Measurements from ENCODE around the gene EFHC2. TPM values are rescaled to one million over a fixed set of nuclear protein-coding genes. Genes with fewer than 3 reads are reported as not detected.

EFHC2 gene
- polyA plus RNA-seq, 1 donor from 2014 or later: 0.22 TPM

DNA sequence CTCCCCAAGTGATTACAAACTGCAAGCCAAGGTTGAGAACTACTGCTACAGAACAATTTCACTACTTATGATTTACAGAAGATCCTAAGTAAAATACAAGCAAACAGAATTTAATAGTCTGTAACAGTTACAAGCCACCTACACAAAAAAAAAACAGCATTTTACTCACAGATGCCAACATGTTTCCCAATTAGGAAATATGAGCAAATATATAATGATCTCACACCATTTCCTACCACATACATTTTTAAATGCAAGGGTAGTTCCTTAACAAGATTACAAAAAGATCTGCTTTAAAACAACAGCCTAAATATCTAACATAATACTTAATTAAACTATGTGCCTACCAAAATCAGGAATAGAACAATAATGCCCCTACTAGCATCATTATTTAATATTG lies 63.4 kb downstream of the EFHC2 start:
- Histone ChIP-seq H3K79me2 (replicated peaks; ENCODE audit: insufficient read depth, low read length) (no peaks in the 10 kb centered on the region), H4K20me1 (ENCODE audit: insufficient read depth) (no peaks in the 10 kb centered on the region), H3F3A (ENCODE audit: insufficient read depth, low read length, poor library complexity, severe bottlenecking) (no peaks in the 10 kb centered on the region), H3K27ac (ENCODE audit: low read length) (no peak overlapping the region), H3K9me3 (ENCODE audit: low read length) (no peaks in the 10 kb centered on the region), H2AFZ (ENCODE audit: low read depth, low read length) (no peak overlapping the region), H3K9ac (ENCODE audit: low read length) (no peak overlapping the region), H3K4me2 (ENCODE audit: low read length) (no peak overlapping the region), H3K9me2 (ENCODE audit: insufficient read depth, low read length) (no peaks in the 10 kb centered on the region), H3K36me3 (ENCODE audit: insufficient read depth, low read length) (no peaks in the 10 kb centered on the region), H3K27me3 (ENCODE audit: insufficient read depth, low read depth, low read length) (no peaks in the 10 kb centered on the region), H3K4me3 (ENCODE audit: low read length) (no peak overlapping the region)
- TF ChIP-seq, protein P1, sequence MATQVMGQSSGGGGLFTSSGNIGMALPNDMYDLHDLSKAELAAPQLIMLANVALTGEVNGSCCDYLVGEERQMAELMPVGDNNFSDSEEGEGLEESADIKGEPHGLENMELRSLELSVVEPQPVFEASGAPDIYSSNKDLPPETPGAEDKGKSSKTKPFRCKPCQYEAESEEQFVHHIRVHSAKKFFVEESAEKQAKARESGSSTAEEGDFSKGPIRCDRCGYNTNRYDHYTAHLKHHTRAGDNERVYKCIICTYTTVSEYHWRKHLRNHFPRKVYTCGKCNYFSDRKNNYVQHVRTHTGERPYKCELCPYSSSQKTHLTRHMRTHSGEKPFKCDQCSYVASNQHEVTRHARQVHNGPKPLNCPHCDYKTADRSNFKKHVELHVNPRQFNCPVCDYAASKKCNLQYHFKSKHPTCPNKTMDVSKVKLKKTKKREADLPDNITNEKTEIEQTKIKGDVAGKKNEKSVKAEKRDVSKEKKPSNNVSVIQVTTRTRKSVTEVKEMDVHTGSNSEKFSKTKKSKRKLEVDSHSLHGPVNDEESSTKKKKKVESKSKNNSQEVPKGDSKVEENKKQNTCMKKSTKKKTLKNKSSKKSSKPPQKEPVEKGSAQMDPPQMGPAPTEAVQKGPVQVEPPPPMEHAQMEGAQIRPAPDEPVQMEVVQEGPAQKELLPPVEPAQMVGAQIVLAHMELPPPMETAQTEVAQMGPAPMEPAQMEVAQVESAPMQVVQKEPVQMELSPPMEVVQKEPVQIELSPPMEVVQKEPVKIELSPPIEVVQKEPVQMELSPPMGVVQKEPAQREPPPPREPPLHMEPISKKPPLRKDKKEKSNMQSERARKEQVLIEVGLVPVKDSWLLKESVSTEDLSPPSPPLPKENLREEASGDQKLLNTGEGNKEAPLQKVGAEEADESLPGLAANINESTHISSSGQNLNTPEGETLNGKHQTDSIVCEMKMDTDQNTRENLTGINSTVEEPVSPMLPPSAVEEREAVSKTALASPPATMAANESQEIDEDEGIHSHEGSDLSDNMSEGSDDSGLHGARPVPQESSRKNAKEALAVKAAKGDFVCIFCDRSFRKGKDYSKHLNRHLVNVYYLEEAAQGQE (IDR thresholded peaks at IDR 0.05; ENCODE audit: borderline replicate concordance): no peak
- TF ChIP-seq EZH2 (IDR thresholded peaks at IDR 0.05; ENCODE audit: borderline replicate concordance, insufficient read depth, low read length, poor library complexity, severe bottlenecking) (no peak), RAD21 (conservative IDR thresholded peaks at IDR 0.05) (no peak), EP300 (conservative IDR thresholded peaks at IDR 0.05; ENCODE audit: poor library complexity, severe bottlenecking) (no peak), TAF1 (IDR thresholded peaks at IDR 0.05; ENCODE audit: low read depth) (no peak), SMC3 (conservative IDR thresholded peaks at IDR 0.05; ENCODE audit: poor library complexity) (no peak), MXI1 (conservative IDR thresholded peaks at IDR 0.05; ENCODE audit: poor library complexity, severe bottlenecking) (no peak), POLR2AphosphoS5 (IDR thresholded peaks at IDR 0.05) (no peak)
- TF ChIP-seq, protein P2, sequence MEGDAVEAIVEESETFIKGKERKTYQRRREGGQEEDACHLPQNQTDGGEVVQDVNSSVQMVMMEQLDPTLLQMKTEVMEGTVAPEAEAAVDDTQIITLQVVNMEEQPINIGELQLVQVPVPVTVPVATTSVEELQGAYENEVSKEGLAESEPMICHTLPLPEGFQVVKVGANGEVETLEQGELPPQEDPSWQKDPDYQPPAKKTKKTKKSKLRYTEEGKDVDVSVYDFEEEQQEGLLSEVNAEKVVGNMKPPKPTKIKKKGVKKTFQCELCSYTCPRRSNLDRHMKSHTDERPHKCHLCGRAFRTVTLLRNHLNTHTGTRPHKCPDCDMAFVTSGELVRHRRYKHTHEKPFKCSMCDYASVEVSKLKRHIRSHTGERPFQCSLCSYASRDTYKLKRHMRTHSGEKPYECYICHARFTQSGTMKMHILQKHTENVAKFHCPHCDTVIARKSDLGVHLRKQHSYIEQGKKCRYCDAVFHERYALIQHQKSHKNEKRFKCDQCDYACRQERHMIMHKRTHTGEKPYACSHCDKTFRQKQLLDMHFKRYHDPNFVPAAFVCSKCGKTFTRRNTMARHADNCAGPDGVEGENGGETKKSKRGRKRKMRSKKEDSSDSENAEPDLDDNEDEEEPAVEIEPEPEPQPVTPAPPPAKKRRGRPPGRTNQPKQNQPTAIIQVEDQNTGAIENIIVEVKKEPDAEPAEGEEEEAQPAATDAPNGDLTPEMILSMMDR (IDR thresholded peaks at IDR 0.05; ENCODE audit: poor library complexity, severe bottlenecking): no peak

DNA sequence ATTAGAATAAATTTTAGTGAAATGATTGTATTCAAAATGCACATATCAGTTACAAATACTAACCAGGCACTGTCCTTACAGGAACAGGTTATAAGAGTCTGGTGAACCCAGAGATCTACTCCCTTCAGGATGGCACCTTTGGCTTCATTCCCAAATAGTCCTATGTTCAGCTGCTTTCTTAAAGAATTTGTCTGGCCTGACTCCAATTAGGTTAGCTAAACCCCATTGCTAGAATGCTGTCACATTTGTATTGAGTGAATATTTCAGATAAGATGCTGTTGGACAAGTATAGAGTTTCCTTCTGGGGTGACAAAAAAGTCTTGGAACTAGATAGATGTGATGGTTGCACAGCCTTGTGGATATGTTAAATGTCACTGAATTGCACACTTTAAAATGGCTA lies 69.4 kb downstream of the EFHC2 start:
- no peak overlapping the region for H3K4me3 ChIP-seq (ENCODE audit: low read length)
- H3F3A ChIP-seq (ENCODE audit: insufficient read depth, low read length, poor library complexity, severe bottlenecking): no peaks in the 10 kb centered on the region
- H3K4me2 ChIP-seq (ENCODE audit: low read length): no peak overlapping the region
- H3K9ac ChIP-seq (ENCODE audit: low read length): no peak overlapping the region
- no peaks in the 10 kb centered on the region for H3K9me3 ChIP-seq (ENCODE audit: low read length)
- H3K27me3 ChIP-seq (ENCODE audit: insufficient read depth, low read depth, low read length): no peaks in the 10 kb centered on the region
- no peak overlapping the region for H3K27ac ChIP-seq (ENCODE audit: low read length)
- no peaks in the 10 kb centered on the region for H3K9me2 ChIP-seq (ENCODE audit: insufficient read depth, low read length)
- no peaks in the 10 kb centered on the region for H4K20me1 ChIP-seq (ENCODE audit: insufficient read depth)
- no peaks in the 10 kb centered on the region for H3K36me3 ChIP-seq (ENCODE audit: insufficient read depth, low read length)
- no peaks in the 10 kb centered on the region for H3K79me2 ChIP-seq (replicated peaks; ENCODE audit: insufficient read depth, low read length)
- no peak overlapping the region for H2AFZ ChIP-seq (ENCODE audit: low read depth, low read length)
- no peak for TF ChIP-seq EZH2 (IDR thresholded peaks at IDR 0.05; ENCODE audit: borderline replicate concordance, insufficient read depth, low read length, poor library complexity, severe bottlenecking)
- TF ChIP-seq MXI1 (conservative IDR thresholded peaks at IDR 0.05; ENCODE audit: poor library complexity, severe bottlenecking): no peak
- no peak for TF ChIP-seq SMC3 (conservative IDR thresholded peaks at IDR 0.05; ENCODE audit: poor library complexity)
- no peak for TF ChIP-seq POLR2AphosphoS5 (IDR thresholded peaks at IDR 0.05)
- no peak for TF ChIP-seq EP300 (conservative IDR thresholded peaks at IDR 0.05; ENCODE audit: poor library complexity, severe bottlenecking)
- TF ChIP-seq, protein P1 (IDR thresholded peaks at IDR 0.05; ENCODE audit: borderline replicate concordance): no peak
- no peak for TF ChIP-seq RAD21 (conservative IDR thresholded peaks at IDR 0.05)
- TF ChIP-seq, protein P2 (IDR thresholded peaks at IDR 0.05; ENCODE audit: poor library complexity, severe bottlenecking): no peak
- TF ChIP-seq TAF1 (IDR thresholded peaks at IDR 0.05; ENCODE audit: low read depth): no peak
